Measurements from ENCODE around the gene FIBP.
A peak's percentile ranks its signal among the peaks of the same experiment; 100 is the strongest.

The FIBP gene

GRCh38 chr11:65859095-65859811 lies 29.0 kb downstream of the FIBP start:
- Histone ChIP-seq H3K36me3 (ENCODE audit: control insufficient read depth in 2 of 2, insufficient read depth in 2 of 2, low read length in 2 of 2) (peaks cover 36 to 50% of the 10 kb centered on the region in 2 donors), H3K4me1 (ENCODE audit: control insufficient read depth in 2 of 2, insufficient read depth in 2 of 2, low read length in 2 of 2) (peaks cover 52 to 57% of the 10 kb centered on the region in 2 donors)

GRCh38 chr11:65858681-65859087 lies 29.6 kb downstream of the FIBP start:
- peak overlapping the region; percentile 99 for H3K27ac ChIP-seq (ENCODE audit: low read depth in 2 of 2, low read length in 2 of 2)
- H3K9ac ChIP-seq (ENCODE audit: low read depth in 1 of 2, low read length in 2 of 2) = peak overlapping the region; percentile 85 to 96
- H3K4me3 ChIP-seq (ENCODE audit: low read length in 2 of 2) = peak overlapping the region; percentile 74 to 93
- H3K4me1 ChIP-seq (ENCODE audit: control insufficient read depth in 2 of 2, insufficient read depth in 2 of 2, low read length in 2 of 2) = peaks cover 58 to 61% of the 10 kb centered on the region in 2 donors
- no peaks in the 10 kb centered on the region for H3K27me3 ChIP-seq (ENCODE audit: control insufficient read depth in 2 of 2, insufficient read depth in 2 of 2, low read length in 2 of 2)
- no peaks in the 10 kb centered on the region for H3K9me3 ChIP-seq (ENCODE audit: control insufficient read depth in 2 of 2, low read length in 2 of 2)
- peaks cover 32 to 50% of the 10 kb centered on the region in 2 donors for H3K36me3 ChIP-seq (ENCODE audit: control insufficient read depth in 2 of 2, insufficient read depth in 2 of 2, low read length in 2 of 2)

More at GRCh38 chr11:65859095-65859811, 29.0 kb downstream of the FIBP start:
- H3K9me3 ChIP-seq (ENCODE audit: control insufficient read depth in 2 of 2, low read length in 2 of 2) = no peaks in the 10 kb centered on the region
- peak overlapping the region; percentile 99 for H3K27ac ChIP-seq (ENCODE audit: low read depth in 2 of 2, low read length in 2 of 2)
- H3K4me3 ChIP-seq (ENCODE audit: low read length in 2 of 2) = peak overlapping the region; percentile 78 to 93
- H3K27me3 ChIP-seq (ENCODE audit: control insufficient read depth in 2 of 2, insufficient read depth in 2 of 2, low read length in 2 of 2) = no peaks in the 10 kb centered on the region
- H3K9ac ChIP-seq (ENCODE audit: low read depth in 1 of 2, low read length in 2 of 2) = peak overlapping the region; percentile 85 to 96

- H3K27ac ChIP-seq (ENCODE audit: low read depth in 2 of 2, low read length in 2 of 2) = peak within 1 kb of the TSS; percentile 99
- peaks cover 64 to 67% of the 10 kb centered on the region in 2 donors for H3K4me1 ChIP-seq (ENCODE audit: control insufficient read depth in 2 of 2, insufficient read depth in 2 of 2, low read length in 2 of 2)
- H3K27me3 ChIP-seq (ENCODE audit: control insufficient read depth in 2 of 2, insufficient read depth in 2 of 2, low read length in 2 of 2) = no peaks in the 10 kb centered on the region
- no peaks in the 10 kb centered on the region for H3K9me3 ChIP-seq (ENCODE audit: control insufficient read depth in 2 of 2, low read length in 2 of 2)
- H3K4me3 ChIP-seq (ENCODE audit: low read length in 2 of 2) = peak within 1 kb of the TSS; percentile 93 to 97
- H3K9ac ChIP-seq (ENCODE audit: low read depth in 1 of 2, low read length in 2 of 2) = peak within 1 kb of the TSS; percentile 88 to 96
- peaks cover 29 to 50% of the 10 kb centered on the region in 2 donors for H3K36me3 ChIP-seq (ENCODE audit: control insufficient read depth in 2 of 2, insufficient read depth in 2 of 2, low read length in 2 of 2)
These were observed 30.2 kb downstream of the FIBP start, which contains the start of gene CFL1 for GRCh38 chr11:65857853-65858680. TSS of gene CFL1 (minus strand) at chr11:65858180. CDS start at chr11:65858099, 81 bp downstream.

- Histone ChIP-seq H3K9ac (ENCODE audit: low read depth in 1 of 2, low read length in 2 of 2) (peak overlapping the region; percentile 88 to 96), H3K4me1 (ENCODE audit: control insufficient read depth in 2 of 2, insufficient read depth in 2 of 2, low read length in 2 of 2) (peaks cover 70% of the 10 kb centered on the region in 2 donors), H3K27me3 (ENCODE audit: control insufficient read depth in 2 of 2, insufficient read depth in 2 of 2, low read length in 2 of 2) (no peaks in the 10 kb centered on the region), H3K36me3 (ENCODE audit: control insufficient read depth in 2 of 2, insufficient read depth in 2 of 2, low read length in 2 of 2) (peaks cover 31 to 49% of the 10 kb centered on the region in 2 donors), H3K9me3 (ENCODE audit: control insufficient read depth in 2 of 2, low read length in 2 of 2) (no peaks in the 10 kb centered on the region), H3K4me3 (ENCODE audit: low read length in 2 of 2) (peak overlapping the region; percentile 93 to 97), H3K27ac (ENCODE audit: low read depth in 2 of 2, low read length in 2 of 2) (peak overlapping the region; percentile 99)
These were observed 30.8 kb downstream of the FIBP start for GRCh38 chr11:65857500-65857852.

GRCh38 chr11:65856689-65857499 lies 31.4 kb downstream of the FIBP start:
- H3K36me3 ChIP-seq (ENCODE audit: control insufficient read depth in 2 of 2, insufficient read depth in 2 of 2, low read length in 2 of 2) = peaks cover 36 to 48% of the 10 kb centered on the region in 2 donors
- H3K9ac ChIP-seq (ENCODE audit: low read depth in 1 of 2, low read length in 2 of 2) = peak overlapping the region; percentile 88 to 96
- peak overlapping the region; percentile 99 for H3K27ac ChIP-seq (ENCODE audit: low read depth in 2 of 2, low read length in 2 of 2)
- peak overlapping the region; percentile 93 to 97 for H3K4me3 ChIP-seq (ENCODE audit: low read length in 2 of 2)
- no peaks in the 10 kb centered on the region for H3K9me3 ChIP-seq (ENCODE audit: control insufficient read depth in 2 of 2, low read length in 2 of 2)
- H3K27me3 ChIP-seq (ENCODE audit: control insufficient read depth in 2 of 2, insufficient read depth in 2 of 2, low read length in 2 of 2) = no peaks in the 10 kb centered on the region
- peaks cover 73 to 74% of the 10 kb centered on the region in 2 donors for H3K4me1 ChIP-seq (ENCODE audit: control insufficient read depth in 2 of 2, insufficient read depth in 2 of 2, low read length in 2 of 2)

GRCh38 chr11:65855927-65856363 lies 32.3 kb downstream of the FIBP start:
- Histone ChIP-seq H3K9me3 (ENCODE audit: control insufficient read depth in 2 of 2, low read length in 2 of 2) (no peaks in the 10 kb centered on the region), H3K4me3 (ENCODE audit: low read length in 2 of 2) (peak overlapping the region; percentile 93 to 97), H3K27ac (ENCODE audit: low read depth in 2 of 2, low read length in 2 of 2) (peak overlapping the region; percentile 99), H3K36me3 (ENCODE audit: control insufficient read depth in 2 of 2, insufficient read depth in 2 of 2, low read length in 2 of 2) (peaks cover 42 to 55% of the 10 kb centered on the region in 2 donors), H3K27me3 (ENCODE audit: control insufficient read depth in 2 of 2, insufficient read depth in 2 of 2, low read length in 2 of 2) (no peaks in the 10 kb centered on the region), H3K4me1 (ENCODE audit: control insufficient read depth in 2 of 2, insufficient read depth in 2 of 2, low read length in 2 of 2) (peaks cover 65 to 69% of the 10 kb centered on the region in 2 donors), H3K9ac (ENCODE audit: low read depth in 1 of 2, low read length in 2 of 2) (peak overlapping the region; percentile 88 to 96)

- H3K4me3 ChIP-seq (ENCODE audit: low read length in 2 of 2) = peak overlapping the region; percentile 93 to 97
- peak overlapping the region; percentile 99 for H3K27ac ChIP-seq (ENCODE audit: low read depth in 2 of 2, low read length in 2 of 2)
- no peaks in the 10 kb centered on the region for H3K9me3 ChIP-seq (ENCODE audit: control insufficient read depth in 2 of 2, low read length in 2 of 2)
- H3K9ac ChIP-seq (ENCODE audit: low read depth in 1 of 2, low read length in 2 of 2) = peak overlapping the region; percentile 38 to 96
- peaks cover 62 to 69% of the 10 kb centered on the region in 2 donors for H3K4me1 ChIP-seq (ENCODE audit: control insufficient read depth in 2 of 2, insufficient read depth in 2 of 2, low read length in 2 of 2)
- no peaks in the 10 kb centered on the region for H3K27me3 ChIP-seq (ENCODE audit: control insufficient read depth in 2 of 2, insufficient read depth in 2 of 2, low read length in 2 of 2)
- peaks cover 45 to 61% of the 10 kb centered on the region in 2 donors for H3K36me3 ChIP-seq (ENCODE audit: control insufficient read depth in 2 of 2, insufficient read depth in 2 of 2, low read length in 2 of 2)
These were observed 33.1 kb downstream of the FIBP start for GRCh38 chr11:65854852-65855837.

GRCh38 chr11:65854161-65854592 lies 34.1 kb downstream of the FIBP start:
- H3K9me3 ChIP-seq (ENCODE audit: control insufficient read depth in 2 of 2, low read length in 2 of 2) = no peaks in the 10 kb centered on the region
- H3K36me3 ChIP-seq (ENCODE audit: control insufficient read depth in 2 of 2, insufficient read depth in 2 of 2, low read length in 2 of 2) = peaks cover 45 to 61% of the 10 kb centered on the region in 2 donors
- peak overlapping the region; percentile 99 for H3K27ac ChIP-seq (ENCODE audit: low read depth in 2 of 2, low read length in 2 of 2)
- peak overlapping the region; percentile 38 to 96 for H3K9ac ChIP-seq (ENCODE audit: low read depth in 1 of 2, low read length in 2 of 2)
- H3K4me1 ChIP-seq (ENCODE audit: control insufficient read depth in 2 of 2, insufficient read depth in 2 of 2, low read length in 2 of 2) = peaks cover 57 to 61% of the 10 kb centered on the region in 2 donors
- no peaks in the 10 kb centered on the region for H3K27me3 ChIP-seq (ENCODE audit: control insufficient read depth in 2 of 2, insufficient read depth in 2 of 2, low read length in 2 of 2)
- H3K4me3 ChIP-seq (ENCODE audit: low read length in 2 of 2) = peak overlapping the region; percentile 46 to 97

Data from mucosa of rectum (tissue), 2 donors.